Retinal pigment epithelial cell (primary cell): ENCODE data around the gene MAPK11.
A peak's percentile ranks its signal among the peaks of the same experiment; 100 is the strongest.

Source experiments
- DNase-seq: peaks from one replicate; pipeline ENCODE4 v3.0.0-alpha.2; 2010; ENCODE audit warnings: low read depth
- H3K4me3 ChIP-seq: 2 replicates; pipeline ENCODE4 v1.5.1; 2011; ENCODE audit warnings: mild to moderate bottlenecking, low read length, control low read depth, moderate library complexity
- CTCF ChIP-seq: conservative IDR thresholded peaks from 2 replicates; pipeline ENCODE4 v1.5.1; 2011; ENCODE audit warnings: low read depth, low read length, control low read depth, inconsistent platforms

The MAPK11 gene

GRCh38 chr22:50255099-50255498 lies 15.1 kb downstream of the MAPK11 start:
- no peak for TF ChIP-seq CTCF
- no peak for DNase-seq
- H3K4me3 ChIP-seq, result no peak overlapping the region

GRCh38 chr22:50253941-50254340 lies 16.2 kb downstream of the MAPK11 start:
- no peak overlapping the region for H3K4me3 ChIP-seq
- TF ChIP-seq CTCF, result no peak
- DNase-seq, result no peak

GRCh38 chr22:50253046-50253915 lies 16.9 kb downstream of the MAPK11 start:
- no peak for DNase-seq
- no peak for TF ChIP-seq CTCF
- no peak overlapping the region for H3K4me3 ChIP-seq

GRCh38 chr22:50252082-50253045 lies 17.8 kb downstream of the MAPK11 start:
- DNase-seq, result no peak
- TF ChIP-seq CTCF, result peak; percentile 80
- H3K4me3 ChIP-seq, result no peak overlapping the region

- no peak for DNase-seq
- TF ChIP-seq CTCF, result no peak
Measured at GRCh38 chr22:50251477-50252081, 18.6 kb downstream of the MAPK11 start.

GRCh38 chr22:50250555-50251476 lies 19.4 kb downstream of the MAPK11 start, which contains the start of gene HDAC10:
HDAC10 (minus strand) TSS chr22:50251265; CDS start chr22:50251032, 233 bp downstream.
- H3K4me3 ChIP-seq, result peak within 1 kb of the TSS; percentile 70
- DNase-seq, result no peak
- no peak for TF ChIP-seq CTCF

More at GRCh38 chr22:50251477-50252081, 18.6 kb downstream of the MAPK11 start:
- H3K4me3 ChIP-seq, result peak overlapping the region; percentile 27
